ENCODE data around the gene KIAA1217.

Gene KIAA1217

GRCh38 chr10:24541239-24541753 is 332.4 kb downstream of the KIAA1217 start:
- Histone ChIP-seq H3K27ac (no peak overlapping the region), H3K4me1 (ENCODE audit: control insufficient read depth in 1 of 2, insufficient read depth in 1 of 2, low read depth in 1 of 2, low read length in 1 of 2) (no peaks in the 10 kb centered on the region), H3K27me3 (no peaks in the 10 kb centered on the region), H3K9me3 (no peaks in the 10 kb centered on the region), H3K4me3 (ENCODE audit: low read depth in 1 of 2, low read length in 1 of 2) (no peak overlapping the region), H3K36me3 (no peaks in the 10 kb centered on the region)
- no peak for TF ChIP-seq CTCF (IDR thresholded peaks at IDR 0.05)

GRCh38 chr10:24542314-24543270 is 333.7 kb downstream of the KIAA1217 start:
- TF ChIP-seq CTCF (IDR thresholded peaks at IDR 0.05), result no peak
- no peak overlapping the region for H3K27ac ChIP-seq
- no peaks in the 10 kb centered on the region for H3K27me3 ChIP-seq
- H3K9me3 ChIP-seq, result no peaks in the 10 kb centered on the region
- no peak overlapping the region for H3K4me3 ChIP-seq (ENCODE audit: low read depth in 1 of 2, low read length in 1 of 2)
- H3K36me3 ChIP-seq, result no peaks in the 10 kb centered on the region
- no peaks in the 10 kb centered on the region for H3K4me1 ChIP-seq (ENCODE audit: control insufficient read depth in 1 of 2, insufficient read depth in 1 of 2, low read depth in 1 of 2, low read length in 1 of 2)

GRCh38 chr10:24544776-24545175 is 335.8 kb downstream of the KIAA1217 start:
- H3K4me1 ChIP-seq (ENCODE audit: control insufficient read depth in 1 of 2, insufficient read depth in 1 of 2, low read depth in 1 of 2, low read length in 1 of 2), result no peaks in the 10 kb centered on the region
- no peaks in the 10 kb centered on the region for H3K27me3 ChIP-seq
- no peaks in the 10 kb centered on the region for H3K36me3 ChIP-seq
- H3K27ac ChIP-seq, result no peak overlapping the region
- TF ChIP-seq CTCF (IDR thresholded peaks at IDR 0.05), result no peak
- no peaks in the 10 kb centered on the region for H3K9me3 ChIP-seq
- no peak overlapping the region for H3K4me3 ChIP-seq (ENCODE audit: low read depth in 1 of 2, low read length in 1 of 2)

- Histone ChIP-seq H3K9me3 (no peaks in the 10 kb centered on the region), H3K36me3 (no peaks in the 10 kb centered on the region), H3K4me3 (ENCODE audit: low read depth in 1 of 2, low read length in 1 of 2) (no peak overlapping the region), H3K27me3 (no peaks in the 10 kb centered on the region), H3K4me1 (ENCODE audit: control insufficient read depth in 1 of 2, insufficient read depth in 1 of 2, low read depth in 1 of 2, low read length in 1 of 2) (no peaks in the 10 kb centered on the region), H3K27ac (no peak overlapping the region)
- no peak for TF ChIP-seq CTCF (IDR thresholded peaks at IDR 0.05)
Measured at GRCh38 chr10:24545585-24545984, 336.6 kb downstream of the KIAA1217 start.

- Histone ChIP-seq H3K9me3 (no peaks in the 10 kb centered on the region), H3K4me3 (ENCODE audit: low read depth in 1 of 2, low read length in 1 of 2) (no peak overlapping the region), H3K27me3 (no peaks in the 10 kb centered on the region), H3K27ac (no peak overlapping the region), H3K36me3 (no peaks in the 10 kb centered on the region), H3K4me1 (ENCODE audit: control insufficient read depth in 1 of 2, insufficient read depth in 1 of 2, low read depth in 1 of 2, low read length in 1 of 2) (no peaks in the 10 kb centered on the region)
- no peak for TF ChIP-seq CTCF (IDR thresholded peaks at IDR 0.05)
Measured at GRCh38 chr10:24550680-24551079, 341.7 kb downstream of the KIAA1217 start.
